Nucleus accumbens (tissue), 56 donors: ENCODE data around the gene UBE2G2.

Experiments used
- DNase-seq, 56 donors: peaks; one replicate each; lab custom pipeline; 2025; lab: John Stamatoyannopoulos, UW

The UBE2G2 gene

DNA sequence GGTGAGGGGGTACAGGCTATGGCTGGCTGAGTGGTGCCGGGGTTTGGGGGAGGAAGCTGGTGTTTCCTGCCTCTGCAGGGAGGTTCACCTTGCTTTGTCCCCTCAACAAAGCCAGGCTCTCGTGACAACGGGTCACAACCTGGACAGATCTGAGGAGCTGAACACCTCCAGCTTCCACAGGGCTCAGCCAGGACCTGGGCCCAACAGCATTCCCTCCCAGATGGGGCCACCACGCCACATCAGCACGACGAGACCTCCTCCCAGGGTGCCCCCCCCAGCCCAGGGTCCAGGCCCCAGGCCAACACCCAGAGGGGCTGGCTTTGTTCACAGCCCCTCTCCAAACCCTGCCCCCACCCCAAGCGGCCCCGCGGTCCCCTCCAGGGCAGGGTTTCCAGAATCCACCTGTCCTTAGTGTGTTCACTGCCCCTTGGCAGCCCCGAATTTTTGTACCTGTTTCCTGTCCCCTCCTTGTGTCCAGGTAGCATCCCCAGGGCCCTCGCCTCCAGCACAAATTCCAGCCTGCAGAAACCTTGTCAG lies 34.7 kb downstream of the UBE2G2 start:
- DNase-seq, result no peak

DNA sequence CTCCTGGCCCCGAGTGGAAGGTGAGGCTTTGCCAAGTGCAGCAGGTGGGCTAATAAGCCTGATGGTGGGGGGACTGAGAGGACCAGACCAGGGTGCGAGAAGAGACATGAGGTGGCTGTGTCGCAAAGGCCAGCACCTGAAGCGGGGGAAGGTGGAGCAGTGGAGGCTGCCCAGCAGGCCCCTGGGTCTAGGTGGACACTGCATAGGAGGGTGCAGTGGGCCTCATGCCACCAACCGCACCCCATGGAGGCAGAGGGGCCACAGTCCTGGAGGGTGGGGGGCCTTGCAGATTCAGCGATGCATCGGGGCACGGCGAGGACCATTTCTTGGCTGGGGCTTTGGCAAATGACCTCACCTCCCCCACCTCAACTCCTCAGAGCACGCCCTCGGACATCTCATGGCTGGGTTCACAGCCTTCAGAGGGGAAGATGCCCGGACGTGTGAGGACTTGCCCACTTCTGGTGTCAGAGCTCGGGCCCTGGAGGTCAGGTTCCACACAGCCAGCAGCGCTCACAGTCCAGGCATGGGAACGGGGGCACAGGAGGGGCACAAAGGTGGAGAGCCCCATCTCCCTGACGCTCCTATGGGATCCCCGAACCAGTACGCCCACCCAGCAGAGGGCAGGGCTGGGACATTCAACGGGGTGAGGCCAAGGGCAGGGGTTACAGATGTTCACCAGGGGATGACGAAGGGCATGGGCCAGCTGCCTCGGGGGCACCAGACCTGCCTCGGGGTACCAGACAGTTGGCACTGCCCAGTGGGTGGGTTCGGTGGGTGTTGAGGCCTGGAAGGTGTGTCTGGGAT lies 35.4 kb downstream of the UBE2G2 start:
- no peak for DNase-seq

DNA sequence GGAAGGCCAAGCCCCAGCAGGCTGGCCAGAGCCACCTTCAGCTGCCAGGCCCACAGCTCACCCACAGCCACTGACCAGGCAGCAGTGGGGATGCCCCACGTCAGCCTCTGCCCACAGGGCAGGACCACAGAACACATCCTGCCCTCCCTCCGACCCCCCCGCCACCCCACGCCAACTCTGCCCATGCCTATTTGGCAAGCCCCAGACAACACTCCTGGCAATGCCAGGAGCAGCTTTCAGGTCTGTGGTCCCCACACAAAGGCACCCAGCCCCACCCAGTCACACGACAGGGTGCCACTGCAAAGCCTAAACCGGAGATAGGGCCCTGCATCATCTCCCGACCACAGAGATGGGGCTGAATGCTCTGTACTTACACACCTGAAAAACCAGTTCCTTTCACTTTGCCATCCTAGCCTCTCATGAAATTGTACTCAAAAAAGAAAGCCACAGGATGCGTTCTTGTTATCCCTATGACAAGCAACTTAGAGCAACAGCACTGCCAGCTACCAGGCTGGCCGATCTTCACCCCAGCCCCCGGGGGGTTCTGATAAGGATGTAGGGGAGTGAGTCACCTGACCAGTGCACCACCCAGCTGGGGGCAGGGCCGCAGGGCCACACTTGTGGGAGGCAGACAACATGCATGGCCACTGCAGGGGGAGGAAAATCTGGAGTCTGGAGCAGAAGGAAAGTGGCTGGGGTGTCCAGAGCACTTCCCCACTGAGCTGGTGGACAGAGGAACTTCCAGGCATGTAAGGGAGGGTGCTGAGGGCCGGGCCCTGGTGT lies 36.2 kb downstream of the UBE2G2 start:
- DNase-seq, result no peak

DNA sequence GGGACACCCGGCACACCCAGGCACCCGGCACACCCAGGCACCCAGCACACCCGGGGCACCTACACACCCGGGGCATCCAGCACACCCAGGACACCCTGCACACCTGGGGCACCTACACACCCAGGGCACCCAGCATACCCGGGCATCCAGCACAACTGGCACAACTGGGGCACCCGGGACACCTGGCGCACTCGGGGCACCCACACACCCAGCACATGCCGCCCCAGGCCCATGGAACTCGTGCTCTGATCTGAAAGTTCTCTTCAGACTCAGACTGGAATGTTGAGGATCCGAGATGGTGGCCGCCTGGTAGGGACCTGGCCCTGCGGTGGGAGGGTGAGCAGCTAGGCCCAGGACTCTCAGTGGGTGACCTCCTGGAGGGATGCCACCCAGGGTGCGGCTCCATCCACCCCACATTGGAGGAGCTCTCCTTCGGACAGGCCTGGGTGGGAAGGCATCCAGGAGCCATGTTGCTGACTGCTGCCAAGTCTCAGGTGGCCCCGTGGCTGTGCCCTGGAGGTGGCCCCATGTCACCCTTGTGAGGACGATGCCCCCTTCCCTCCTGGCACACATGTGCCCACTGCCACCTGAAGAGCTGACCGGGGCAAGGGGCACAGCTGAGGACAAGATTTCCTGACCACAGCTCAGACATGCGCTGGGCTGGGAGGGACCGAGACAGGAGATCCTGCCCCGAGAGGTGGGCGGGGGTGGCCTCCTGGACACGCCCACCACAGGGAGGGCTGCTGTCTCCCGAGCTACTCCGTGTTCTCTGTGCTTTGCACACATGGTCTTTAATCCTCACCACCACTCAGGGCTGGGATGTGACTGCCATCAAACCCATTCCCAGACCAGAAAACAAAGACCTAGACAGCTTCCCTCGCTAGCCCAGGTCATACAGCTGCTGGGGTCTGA lies 37.0 kb downstream of the UBE2G2 start:
- no peak for DNase-seq

DNA sequence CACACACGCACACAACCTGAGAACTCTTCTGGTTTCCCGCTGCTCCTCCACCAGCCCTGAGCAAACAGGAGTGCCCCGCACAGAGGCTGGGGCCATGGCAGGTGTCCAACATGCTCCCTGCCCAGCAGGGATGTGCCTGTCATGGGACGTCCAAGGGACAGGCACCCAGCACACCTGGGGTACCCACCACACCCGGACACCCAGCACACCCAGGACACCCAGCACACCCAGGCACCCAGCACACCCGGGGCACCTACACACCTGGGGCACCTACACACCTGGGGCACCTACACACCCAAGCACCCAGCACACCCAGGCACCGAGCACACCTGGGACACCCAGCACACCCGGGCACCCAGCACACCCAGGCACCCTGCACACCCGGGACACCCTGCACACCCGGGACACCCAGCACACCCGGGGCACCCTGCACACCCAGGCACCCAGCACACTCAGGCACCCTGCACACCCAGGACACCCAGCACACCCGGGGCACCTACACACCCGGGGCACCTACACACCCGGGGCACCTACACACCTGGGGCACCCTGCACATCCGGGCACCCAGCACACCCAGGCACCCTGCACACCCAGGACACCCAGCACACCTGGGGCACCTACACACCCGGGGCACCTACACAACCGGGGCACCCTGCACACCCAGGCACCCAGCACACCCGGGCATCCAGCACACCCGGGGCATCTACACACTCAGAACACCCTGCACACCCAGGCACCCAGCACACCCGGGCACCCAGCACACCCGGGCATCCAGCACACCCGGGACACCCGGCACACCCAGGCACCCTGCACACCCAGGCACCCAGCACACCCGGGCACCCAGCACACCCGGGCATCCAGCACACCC lies 37.9 kb downstream of the UBE2G2 start:
- DNase-seq, result no peak

DNA sequence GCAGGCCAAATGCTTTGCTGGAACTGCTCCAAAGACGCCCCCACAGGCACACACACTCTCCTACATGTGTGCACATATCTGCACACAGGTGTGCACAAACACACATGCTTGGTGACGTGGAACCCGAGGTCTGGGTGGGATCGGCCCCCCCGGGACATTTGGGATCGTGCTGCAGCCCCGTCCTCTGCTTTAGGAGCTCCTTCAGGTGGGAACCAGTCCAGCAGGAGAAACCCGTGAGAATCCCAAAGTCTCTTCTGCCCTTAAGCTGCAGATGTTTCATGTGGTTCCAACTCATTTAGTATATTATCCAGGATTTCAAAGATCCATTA lies 38.6 kb downstream of the UBE2G2 start:
- no peak for DNase-seq

DNA sequence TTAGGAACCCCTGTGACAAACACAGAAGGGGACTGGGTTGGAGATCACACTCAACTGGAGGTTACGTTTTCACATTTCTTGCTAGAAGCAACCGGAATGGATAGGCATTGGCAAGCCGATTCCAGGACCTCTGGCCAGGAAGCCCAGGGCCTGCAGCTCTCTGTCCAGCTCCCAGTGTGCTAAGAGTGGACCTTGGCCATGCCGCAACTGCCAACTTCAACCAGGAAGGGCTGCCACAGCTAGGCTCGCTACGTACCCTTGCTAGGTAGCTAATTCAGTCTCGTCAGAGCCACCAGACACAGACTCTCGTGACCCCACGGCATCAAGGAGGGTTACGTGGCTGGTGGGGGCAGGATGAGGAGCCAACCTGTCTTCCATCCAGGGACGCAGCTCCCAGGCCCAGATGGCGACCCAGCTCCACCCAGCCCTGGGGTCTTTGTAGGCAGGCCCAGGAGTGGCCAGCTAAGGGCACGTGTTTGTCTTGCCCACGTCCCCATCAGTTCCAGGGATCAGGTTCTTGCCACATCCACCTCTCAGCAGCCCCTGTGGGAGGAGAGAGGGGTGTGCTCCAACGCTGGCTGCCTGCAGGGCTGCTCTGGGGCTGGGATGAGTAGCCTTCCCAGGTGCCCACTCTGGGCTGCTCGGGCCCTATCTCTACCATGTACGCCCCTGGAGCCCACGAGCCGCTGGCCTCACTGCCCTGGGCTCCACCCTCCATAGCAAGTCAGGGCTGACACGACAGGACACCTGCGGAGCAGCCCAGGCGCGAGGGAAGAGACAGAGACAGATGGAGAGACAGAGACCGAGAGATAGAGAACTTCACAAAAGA lies 39.2 kb downstream of the UBE2G2 start:
- no peak for DNase-seq

DNA sequence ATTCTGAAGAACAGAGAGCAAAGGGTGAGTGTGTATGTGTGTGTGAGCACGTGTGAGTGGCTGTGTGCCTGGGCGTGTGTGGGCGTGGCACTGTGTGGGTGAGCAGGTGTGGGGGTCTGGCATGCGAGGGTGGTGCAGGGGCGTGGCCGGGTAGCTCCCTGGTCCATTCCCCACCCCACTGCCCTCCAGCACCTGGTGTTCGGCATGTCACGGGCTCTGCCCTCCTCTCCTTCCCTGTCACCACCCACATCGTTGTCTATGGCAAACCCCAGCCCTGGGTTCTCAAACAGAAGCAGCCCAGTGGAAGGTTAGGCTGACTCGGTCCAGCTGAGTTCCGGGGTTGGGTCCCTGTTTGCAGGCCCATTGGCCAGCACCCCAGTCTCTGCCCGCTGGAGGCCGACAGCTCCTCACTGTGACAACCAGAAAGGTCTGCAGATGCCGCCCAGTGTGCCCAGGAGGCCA lies 39.8 kb downstream of the UBE2G2 start:
- DNase-seq, result peak in 1 of 56 donors; percentile 19

DNA sequence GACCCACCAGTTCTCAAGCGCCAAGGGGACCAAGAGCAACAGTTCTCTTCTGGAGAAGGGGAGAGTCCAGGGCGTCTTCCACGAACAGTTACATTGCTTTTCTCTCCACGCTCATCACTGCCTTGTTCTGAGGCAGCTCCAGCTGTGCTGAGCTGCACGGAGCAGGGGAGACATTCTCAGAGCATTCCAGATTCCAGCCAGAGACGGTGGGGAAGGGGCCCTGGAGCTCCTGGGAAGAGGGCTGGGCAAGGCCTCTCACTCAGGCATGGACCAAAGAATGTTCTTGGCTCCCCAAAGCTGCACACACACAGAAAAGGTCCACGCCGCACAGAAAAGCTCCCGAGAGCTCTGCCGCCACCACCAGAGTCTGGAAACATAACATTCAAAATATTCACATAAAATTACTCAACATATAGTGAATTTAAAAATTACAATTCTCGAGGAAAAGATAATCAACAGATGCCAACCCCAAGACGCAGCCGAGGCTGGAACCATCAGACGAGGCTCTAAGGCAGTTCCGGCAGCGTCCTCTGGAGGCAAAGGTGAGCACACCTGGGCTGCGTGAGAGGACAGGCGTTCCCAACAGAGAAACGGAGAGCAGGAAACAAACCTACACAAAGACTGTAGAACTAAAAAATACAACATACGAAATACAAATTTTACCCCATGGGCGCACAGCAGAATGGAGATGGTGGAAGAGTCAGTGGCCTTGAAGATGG lies 40.5 kb downstream of the UBE2G2 start:
- peak in 2 of 56 donors; percentile 14 to 15 for DNase-seq

DNA sequence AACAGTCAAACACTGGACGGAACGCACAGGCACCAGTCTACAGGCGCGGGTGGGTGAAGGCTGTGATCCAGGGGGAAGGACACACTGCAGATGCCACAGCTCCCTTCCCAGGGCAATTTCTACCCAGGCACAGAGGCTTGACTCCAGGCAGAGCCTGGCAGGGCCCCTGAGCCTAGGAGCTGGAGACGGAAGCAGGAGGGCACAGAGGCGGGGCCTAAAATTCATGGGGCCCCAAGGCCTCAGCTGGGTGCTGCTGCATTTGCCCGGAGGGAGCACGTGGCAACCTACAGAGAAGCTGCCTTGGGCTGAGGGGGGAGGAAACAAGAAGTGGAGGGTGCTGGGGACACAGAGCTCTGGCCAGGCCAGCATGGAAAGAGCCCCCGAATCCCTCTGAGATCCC lies 41.2 kb downstream of the UBE2G2 start:
- DNase-seq, result no peak

DNA sequence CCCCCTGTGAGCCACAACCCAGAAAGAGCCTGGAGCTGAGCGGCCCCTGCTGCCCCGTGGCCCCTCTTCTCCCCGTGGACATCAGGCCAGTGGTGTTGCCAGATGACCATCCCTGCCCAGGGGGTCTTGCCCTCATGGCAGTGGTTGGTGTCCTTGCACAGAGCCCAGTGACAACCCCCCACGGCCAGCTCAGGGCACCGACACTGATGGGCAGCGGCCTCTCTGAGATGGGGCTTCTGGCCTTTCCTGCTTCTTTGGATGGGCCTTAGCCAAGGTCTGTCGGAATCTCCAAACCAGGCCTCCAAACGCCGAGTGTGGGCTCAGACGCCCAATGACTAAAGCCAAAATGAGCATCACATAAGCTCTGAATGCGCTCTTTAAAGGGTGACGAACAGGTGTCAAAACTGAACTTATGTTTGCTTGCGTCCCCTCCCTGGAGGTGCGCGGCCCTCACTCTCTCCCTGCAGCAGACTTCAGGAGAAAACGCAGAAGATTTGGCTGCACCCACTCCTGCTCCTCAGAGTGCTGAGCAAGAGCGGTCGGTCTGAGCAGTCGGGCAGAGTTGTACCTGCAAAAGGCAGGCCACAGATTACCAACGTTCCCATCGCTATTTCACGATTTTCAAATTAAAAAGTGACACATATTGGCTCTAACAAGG lies 41.9 kb downstream of the UBE2G2 start:
- no peak for DNase-seq

DNA sequence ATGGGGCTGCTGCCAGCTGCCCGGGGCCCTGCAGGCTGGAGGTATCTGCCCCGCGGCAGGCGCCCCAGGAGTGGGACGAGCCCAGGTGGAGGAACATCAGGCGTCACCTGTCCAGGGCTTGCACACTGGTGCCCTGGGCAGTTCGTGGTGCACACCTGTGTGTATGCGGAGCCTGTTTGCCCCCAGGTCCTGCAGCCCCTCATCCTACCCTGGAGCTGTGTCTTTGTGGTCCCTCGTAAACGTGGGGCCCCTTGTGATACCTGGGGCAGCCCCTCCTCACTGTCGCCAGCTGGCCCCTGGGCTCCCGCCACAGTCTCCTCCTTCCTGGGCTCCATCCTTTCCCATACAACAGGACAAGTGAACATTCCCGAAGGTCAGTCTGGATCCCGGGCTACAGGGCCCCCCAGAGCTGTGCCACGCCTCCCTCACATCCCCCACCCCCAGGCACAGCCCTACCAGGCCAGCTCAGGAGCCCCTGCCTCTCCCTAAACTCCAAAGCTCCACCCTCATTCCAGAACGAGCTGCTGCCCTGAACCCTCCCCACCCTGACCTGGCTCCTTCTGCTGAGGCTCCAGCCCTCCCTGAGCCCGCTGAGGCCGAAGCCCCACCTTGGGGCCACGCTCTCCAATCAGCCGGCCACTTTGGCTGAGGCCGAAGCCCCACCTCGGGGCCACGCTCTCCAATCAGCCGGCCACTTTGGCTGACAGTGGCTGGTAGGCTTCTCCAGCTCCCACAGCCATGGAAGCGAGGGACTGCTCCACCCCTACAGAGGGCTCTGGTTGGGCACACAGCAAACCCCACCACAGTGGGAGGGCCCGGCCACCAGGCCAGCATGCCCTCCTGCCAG lies 42.6 kb downstream of the UBE2G2 start:
- no peak for DNase-seq

DNA sequence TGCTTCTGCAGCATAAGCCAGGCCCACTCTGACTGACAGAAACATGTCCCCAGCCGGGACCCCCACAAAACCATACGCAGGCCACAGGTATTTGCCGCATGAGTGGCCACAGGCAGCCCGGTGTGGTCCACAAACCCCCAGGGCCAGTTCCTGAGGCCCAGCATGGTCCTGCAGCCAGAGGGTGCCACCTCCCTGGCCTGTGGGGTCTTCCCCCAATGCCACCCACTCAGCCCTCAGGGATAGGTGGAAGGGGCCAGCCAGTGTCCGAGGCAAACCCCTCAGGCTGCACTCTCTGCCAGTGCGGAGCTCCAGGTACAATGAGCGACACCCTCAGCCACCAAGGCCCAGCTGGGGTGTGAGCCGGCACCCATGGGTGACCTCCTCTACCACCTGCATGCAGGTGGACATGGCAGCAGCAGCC lies 43.5 kb downstream of the UBE2G2 start:
- DNase-seq, result no peak

DNA sequence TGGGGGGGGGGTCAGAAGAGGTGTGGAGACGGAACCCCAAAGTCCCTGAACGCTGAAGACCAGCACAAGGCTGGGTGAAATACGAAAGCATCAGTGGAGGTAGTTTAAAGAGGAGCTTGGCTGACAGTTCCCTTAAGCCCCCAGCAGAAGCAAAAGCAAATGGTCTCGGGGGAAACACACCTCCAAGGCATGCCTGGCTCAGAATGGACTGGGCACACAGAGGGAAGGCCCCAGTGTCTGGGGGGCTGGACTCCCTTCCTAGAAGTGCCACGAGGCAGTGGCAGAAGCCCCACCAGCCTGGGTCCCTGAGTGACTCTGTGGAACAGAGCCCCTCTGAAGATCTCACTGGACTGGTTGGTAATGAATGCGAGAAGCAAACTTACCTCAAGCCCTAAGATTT lies 43.9 kb downstream of the UBE2G2 start:
- DNase-seq, result no peak

DNA sequence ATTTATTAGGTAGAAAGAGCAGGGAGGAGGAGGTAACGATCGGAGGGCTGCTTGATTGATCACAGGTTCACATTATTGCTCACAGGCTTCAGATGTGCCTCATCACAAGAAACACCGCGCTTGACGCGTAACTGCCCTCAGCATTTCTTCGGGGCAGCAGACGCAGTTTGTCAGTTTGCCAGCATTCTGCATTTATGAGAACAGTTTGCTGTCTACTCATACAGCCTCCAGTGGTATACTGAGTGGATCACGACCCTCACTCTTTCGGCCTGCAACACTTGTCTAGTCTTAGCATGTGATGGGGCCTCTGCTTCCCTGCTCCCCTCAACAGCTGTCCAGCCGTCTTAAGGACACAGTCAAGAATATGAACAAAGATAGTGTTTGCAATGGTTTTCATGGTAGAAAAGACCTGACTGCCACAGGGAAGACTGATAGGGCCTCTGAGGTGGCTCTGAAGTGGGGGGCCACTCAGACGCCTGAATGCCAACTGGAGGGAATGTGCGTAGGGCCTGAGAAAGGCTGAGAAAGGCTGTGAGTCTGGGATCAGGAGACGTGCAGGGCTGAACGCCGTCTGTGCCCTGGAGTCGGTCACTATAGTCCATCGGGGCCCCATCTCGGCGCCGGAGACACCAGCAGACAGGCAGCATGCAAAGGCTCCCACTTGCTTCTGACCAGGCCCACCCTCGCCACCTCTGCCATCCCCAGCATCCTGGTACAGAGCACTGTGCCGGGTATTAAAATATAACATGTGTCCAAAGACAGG lies 45.0 kb downstream of the UBE2G2 start:
- no peak for DNase-seq

DNA sequence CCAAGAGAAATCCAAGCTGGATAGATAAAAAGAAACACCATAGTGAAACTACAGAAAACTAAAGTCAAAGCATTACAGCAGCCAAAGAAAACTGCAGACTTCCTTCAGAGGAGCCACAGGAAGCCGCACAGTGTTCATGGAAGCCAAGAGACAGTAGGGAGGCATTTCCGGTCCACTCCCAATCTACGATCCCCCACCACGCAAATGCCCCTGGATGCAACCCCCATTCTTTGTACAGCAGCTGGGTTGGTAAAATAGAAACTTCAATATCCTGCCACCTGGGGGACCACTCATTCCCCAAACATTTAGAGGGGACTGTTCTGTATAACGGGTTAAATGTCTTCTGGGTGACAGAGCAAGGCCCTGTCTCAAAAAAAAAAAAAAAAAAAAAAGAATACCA lies 46.4 kb downstream of the UBE2G2 start:
- no peak for DNase-seq
